ACHN (cell line): ENCODE results near the gene CFAP77.

Source experiments
- DNase-seq: peaks from one replicate; pipeline ENCODE4 v3.0.0-alpha.2; 2015
- in situ Hi-C: cut with HindIII; loops from 2 replicates; pipeline ENCODE4 v1.10.0; 2017; ENCODE audit warnings: low sequenced_read_pairs, low pct_ligation_motif_present, low pct_unique_long_range_greater_than_20kb

The CFAP77 gene

DNA sequence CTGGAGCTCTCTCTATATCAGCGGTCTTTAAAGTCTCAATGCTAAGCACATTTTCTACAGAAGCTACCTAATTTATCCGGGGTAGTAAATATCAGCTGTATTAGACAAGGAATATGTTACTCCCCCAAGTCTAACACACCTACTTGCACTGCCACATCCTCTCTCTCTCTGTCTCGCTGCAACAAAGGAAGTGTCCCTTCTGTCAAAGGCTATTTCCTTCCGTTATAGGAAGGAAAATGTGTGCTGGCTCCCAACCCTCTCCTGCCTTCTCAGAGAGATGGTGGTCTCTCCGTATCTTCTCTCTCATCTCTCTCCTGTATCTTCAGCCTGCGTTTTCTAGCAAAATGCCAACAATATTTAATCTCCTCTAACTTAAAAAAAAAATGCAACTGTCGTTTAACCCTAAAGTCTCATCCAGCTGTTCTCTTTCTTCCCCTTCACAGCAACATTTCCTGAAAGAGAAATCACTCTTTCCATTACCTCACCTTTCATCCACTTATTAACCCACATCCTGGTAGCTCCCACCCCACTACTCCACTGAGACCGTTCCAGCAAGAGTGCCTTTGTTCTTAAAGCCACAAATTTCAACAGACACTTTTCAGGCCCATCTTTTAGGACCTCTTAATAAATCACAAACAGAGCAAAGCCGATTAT is 5.7 kb upstream of the CFAP77 start:
- in situ Hi-C loops = no loop called here
- no peak for DNase-seq

DNA sequence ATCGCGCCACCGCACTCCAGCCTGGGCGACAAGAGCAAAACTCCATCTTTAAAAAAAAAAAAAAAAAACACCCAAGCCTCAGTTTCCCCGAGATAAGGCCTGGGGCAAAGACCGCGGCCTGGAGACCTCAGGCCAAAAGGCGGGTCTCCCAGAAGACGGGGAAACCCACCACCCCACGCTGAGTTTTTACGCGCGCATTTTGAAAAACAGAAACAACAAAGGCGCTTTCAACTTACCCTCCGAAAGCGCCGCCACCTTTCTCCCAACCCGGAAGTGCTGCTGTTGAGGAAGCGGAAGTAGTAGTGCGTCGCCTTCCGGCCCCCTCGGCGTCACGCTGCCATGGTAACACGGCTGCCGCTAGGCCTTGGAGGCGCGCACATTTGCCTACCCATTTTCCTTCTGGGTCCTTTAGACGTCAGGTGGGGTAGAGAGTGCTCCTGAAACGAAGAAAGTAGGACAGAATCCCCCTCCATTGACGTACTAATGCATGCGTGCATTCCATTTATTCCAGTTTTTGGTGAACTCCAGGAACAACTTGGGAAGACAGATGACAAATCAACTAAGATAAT is 3.4 kb upstream of the CFAP77 start, which contains the start of gene TTF1:
TTF1 (minus strand) TSS at position 287 of the 569 bp plus-strand sequence. CDS start 4,019 bp downstream, outside the sequence.
- in situ Hi-C loops = no loop called here
- peak; percentile 91 for DNase-seq

- DNase-seq = no peak
- in situ Hi-C loops = no loop called here
Measured at GRCh38 chr9:132407196-132407595, 2.8 kb upstream of the CFAP77 start.

DNA sequence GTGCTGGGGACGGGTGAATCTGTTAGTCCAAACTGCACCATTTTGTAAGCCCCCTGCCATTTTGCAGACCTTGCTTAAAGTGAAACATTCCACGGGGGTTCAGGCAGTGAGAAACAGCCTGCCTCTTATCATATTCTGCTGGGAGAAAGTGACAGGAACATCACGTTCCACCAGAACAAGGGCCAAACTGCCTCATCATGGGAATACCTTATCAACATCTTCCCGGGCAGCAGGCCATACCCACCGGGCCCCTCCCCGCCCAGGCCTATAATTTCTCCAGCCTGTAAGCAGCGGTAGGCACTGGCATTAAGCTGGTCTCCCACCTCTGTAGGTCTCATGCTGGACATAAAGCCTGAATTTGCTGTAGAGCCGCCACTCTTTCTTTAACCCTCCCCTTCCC is 1.5 kb upstream of the CFAP77 start:
- no peak for DNase-seq
- in situ Hi-C loops = no loop called here

DNA sequence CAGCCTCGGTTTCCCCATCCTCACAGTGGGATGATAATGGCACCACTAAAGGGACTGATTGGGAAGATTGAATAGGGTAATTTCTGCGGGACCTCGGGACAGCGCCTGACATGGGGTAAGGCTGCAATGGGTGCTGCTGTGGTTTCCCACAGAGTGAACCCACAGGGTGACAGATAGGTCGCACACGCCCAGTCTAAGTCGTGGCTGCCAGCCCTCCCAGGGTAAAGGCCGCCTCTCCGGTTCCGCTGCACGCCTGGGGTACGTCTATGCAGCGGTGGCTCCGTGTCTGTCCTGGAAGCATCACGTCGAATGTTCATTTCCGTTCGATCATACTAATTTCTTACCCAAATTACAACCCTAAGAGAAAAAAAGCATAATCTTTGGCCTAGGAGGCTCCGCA is 631 bp downstream of the CFAP77 start:
- no peak for DNase-seq
- in situ Hi-C loops = no loop called here

- DNase-seq = no peak
- in situ Hi-C loops = no loop called here
Measured at GRCh38 chr9:132411091-132411508, 1.1 kb downstream of the CFAP77 start.

- peak; percentile 19 for DNase-seq
Measured at GRCh38 chr9:132412089-132412488, 2.1 kb downstream of the CFAP77 start.

GRCh38 chr9:132413926-132414325 is 3.9 kb downstream of the CFAP77 start:
- in situ Hi-C loops = no loop called here
- no peak for DNase-seq

More at GRCh38 chr9:132412089-132412488, 2.1 kb downstream of the CFAP77 start:
- in situ Hi-C loops = no loop called here

GRCh38 chr9:132414731-132415130 is 4.7 kb downstream of the CFAP77 start:
- in situ Hi-C loops = no loop called here
- no peak for DNase-seq

DNA sequence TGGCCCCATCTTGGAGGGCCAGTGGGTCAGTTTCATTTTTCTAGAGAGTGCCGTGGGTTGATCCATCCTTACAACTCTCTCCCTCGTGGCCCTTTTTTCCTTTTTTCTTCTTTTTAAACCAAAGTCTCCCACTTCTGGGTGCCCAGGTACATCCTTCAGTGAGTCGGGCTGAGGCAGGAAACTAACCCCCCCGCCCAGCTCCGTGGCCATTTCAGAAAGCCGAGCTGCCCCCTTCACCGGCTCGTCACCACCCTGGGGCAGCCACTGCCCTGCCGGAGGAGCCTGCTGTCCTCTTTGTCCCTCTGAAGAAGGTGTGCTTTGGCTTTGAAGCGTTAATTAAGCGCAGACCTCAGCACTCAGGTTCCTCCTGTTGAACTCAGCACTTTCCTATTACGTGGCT is 5.2 kb downstream of the CFAP77 start:
- DNase-seq = no peak
- in situ Hi-C loops = no loop called here

- in situ Hi-C loops = no loop called here
- no peak for DNase-seq
Measured at GRCh38 chr9:132418726-132419363, 8.8 kb downstream of the CFAP77 start.

DNA sequence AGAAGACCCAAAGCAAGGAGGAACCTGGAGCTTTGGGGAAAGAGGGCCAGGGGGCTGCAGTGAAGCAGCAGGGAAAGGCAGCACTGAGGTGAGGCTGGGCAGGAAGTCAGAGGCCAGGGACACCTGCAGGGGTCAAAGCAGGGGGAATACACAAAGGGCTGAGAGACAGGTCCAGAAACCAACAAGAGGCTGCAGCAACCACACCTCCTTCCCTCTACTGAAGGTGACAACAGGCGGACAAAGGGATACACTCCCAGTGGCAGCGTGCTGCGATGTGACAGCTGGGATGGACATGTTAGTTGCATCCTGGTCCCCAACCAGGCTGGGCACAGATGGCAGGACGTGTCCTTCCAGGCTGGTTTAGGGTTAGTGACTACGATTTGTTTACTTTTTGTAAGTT is 12.6 kb downstream of the CFAP77 start:
- DNase-seq = no peak
- in situ Hi-C loops = no loop called here

DNA sequence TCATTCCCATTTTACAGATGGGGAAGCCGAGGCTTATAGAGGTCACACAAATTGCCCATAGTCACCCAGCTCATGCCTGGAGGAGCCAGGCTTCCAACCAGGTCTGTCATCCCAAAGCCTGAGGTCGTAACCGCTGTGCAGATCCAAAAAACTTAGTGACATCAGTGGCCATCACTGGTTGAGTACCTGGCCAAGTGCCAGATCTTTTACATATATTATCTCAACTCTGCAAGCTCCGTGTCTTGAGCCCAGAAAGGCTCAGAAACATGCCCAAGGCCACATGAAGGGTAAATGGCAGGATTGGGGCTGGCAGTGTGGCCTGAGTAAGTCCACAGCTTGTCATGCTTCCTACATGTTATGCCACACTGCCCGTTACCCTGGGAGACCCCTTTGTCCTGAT is 13.5 kb downstream of the CFAP77 start:
- in situ Hi-C loops = no loop called here
- DNase-seq = no peak

GRCh38 chr9:132424857-132425674 is 15.1 kb downstream of the CFAP77 start:
- DNase-seq = no peak
- in situ Hi-C loops = no loop called here

DNA sequence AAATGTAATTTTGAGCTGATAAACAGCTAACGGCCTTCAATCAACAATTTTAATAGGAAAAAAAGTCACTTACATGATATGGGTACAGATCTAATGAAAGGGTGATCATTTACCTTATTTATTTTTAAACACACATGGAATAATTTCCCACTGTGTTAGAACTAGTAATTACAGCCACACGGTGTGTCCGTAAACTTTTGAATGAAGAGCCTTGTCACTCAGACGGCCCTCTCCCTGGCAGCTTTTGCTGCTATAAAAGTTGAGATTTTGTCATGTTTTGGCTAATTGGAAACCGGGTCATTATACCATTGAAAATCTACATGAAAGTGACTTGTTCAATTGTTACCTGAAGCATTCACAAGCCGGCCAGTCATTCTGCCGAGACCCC is 15.7 kb downstream of the CFAP77 start:
- no peak for DNase-seq
- in situ Hi-C loops = no loop called here

- no peak for DNase-seq
- in situ Hi-C loops = no loop called here
Measured at GRCh38 chr9:132426639-132427414, 16.8 kb downstream of the CFAP77 start.

DNA sequence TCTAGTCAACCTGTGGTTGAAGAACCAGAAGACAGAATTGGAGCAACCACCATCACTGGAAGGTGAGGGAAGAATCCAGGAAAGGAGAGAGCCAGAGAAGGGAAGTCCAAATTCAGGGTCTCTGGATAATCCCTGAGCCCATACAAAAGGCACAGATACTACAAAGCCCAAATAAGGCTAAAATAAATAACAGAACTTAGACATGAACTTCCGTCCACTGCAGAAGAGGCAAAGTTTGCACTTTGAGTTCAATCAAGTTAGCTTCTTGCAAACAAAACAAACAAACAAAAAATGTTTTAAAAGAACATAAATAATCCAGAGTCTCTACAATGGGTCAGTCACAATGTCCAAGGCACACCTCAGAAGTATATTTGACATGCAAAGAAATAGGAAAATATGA is 21.0 kb downstream of the CFAP77 start:
- in situ Hi-C loops = no loop called here
- no peak for DNase-seq

DNA sequence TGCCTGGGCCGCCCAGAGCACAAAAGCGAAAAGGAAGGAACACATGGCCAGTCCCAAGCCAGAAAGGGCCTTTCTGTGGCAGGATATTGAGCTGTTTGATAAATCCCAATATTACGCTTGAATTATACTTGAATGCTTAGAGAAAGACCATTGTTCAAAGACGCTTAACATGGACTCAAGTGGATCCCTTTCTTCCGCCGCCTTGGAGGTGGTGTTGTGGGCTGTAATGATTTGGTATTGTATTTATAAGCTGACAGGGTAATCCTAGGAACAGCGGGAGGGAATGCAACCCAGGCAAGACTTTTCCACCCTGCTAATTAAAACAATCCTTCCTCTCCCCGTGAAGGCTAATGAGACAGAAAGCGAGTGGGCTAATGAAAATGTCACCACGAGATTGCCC is 24.9 kb downstream of the CFAP77 start:
- DNase-seq = no peak
- in situ Hi-C loops = no loop called here

DNA sequence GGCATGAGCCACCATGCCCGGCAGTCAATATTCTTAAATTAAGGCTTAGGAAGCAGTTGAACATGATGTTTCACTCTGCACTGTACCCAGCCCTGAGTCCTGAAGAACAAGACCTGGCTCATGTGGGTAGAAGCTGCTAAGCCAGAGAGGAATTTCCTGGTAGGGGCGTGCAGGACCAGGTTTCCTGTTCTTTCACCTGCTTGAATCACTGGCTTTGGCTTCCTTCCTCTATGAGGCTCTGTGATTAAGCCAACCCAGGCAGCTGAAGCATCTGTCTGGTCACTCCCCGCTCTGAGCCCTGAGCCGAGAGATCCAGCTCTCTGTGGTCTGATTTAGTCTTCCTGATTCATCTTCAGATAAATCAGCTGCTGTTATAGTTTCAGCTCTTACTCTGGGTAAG is 29.1 kb downstream of the CFAP77 start:
- in situ Hi-C loops = no loop called here
- no peak for DNase-seq
